HCT116 (cell line): ENCODE data around the gene ALG13.
"Not testable (repeated sequence)": the region's sequence is repeated elsewhere in the genome, so short reads cannot be mapped to it uniquely, and the experiment has no call there.

ENCODE experiments used
- EZH2 ChIP-seq: fragments of 200-600 bp; sonication (generic); IDR thresholded peaks from 2 replicates; pipeline ENCODE4 v1.6.1; 2017; ENCODE audit warnings: antibody characterized with exemption, mixed run types
- SIN3A ChIP-seq: IDR thresholded peaks from 2 replicates; pipeline ENCODE4 v1.6.1; 2012; ENCODE audit warnings: low read depth

GRCh38 chrX:111645165-111645564 is 35.8 kb upstream of the ALG13 start:
- TF ChIP-seq EZH2, SIN3A: not testable (repeated sequence)
